DND-41 (cell line): ENCODE data around the gene SPAG4.

Experiments used
- EZH2 ChIP-seq: IDR thresholded peaks from 3 replicates; pipeline ENCODE4 v1.6.1; 2012; ENCODE audit warnings: borderline replicate concordance, low read depth, mild to moderate bottlenecking, moderate library complexity, low read length, inconsistent platforms; ENCODE audit not compliant: severe bottlenecking
- TF ChIP-seq, protein P1 (sequence below): IDR thresholded peaks from 2 replicates; pipeline ENCODE4 v1.5.1; 2012; ENCODE audit warnings: borderline replicate concordance, low read length, moderate library complexity, mild to moderate bottlenecking; ENCODE audit not compliant: poor library complexity, severe bottlenecking; ENCODE audit errors: extremely low read depth

DNA sequence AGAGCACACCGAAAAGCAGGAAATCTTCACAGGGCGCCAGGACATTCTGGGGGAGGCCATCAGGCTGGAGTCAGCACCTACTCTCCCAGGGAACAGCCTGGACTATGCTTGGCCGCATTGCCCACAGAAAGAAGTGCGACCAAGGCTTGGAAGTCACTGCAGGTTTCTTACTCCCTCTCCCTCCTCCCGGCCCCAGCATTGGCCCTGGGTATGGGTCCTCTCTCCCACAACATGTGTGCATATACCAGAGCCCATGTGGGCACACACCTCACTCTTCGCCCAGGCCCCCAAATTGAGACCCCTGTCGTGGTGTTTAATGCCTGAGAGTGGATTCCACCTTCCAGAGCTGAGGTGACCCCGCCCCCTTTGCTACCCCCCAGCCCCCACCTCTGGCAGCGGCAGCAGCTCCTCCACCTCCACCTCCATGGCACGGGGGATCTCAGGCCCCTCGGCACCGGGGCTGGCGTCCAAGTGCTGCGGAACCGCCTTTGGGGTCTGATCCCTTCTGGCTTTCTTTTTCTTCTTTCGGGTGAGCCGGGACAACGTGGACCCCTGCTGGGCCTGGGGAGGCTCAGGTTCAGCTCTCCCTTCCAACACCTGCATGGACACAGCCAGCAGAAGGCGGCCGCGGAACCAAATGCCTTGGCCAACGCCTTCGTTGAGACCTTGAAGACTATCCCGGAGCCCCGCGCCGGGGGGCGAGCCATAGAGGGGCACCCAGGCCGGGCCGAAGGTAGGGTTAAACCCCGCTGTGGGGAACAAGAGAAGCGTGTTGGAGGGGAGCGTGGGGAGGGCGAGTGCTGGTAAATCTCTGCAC lies 15.2 kb upstream of the SPAG4 start:
- TF ChIP-seq, protein P1, sequence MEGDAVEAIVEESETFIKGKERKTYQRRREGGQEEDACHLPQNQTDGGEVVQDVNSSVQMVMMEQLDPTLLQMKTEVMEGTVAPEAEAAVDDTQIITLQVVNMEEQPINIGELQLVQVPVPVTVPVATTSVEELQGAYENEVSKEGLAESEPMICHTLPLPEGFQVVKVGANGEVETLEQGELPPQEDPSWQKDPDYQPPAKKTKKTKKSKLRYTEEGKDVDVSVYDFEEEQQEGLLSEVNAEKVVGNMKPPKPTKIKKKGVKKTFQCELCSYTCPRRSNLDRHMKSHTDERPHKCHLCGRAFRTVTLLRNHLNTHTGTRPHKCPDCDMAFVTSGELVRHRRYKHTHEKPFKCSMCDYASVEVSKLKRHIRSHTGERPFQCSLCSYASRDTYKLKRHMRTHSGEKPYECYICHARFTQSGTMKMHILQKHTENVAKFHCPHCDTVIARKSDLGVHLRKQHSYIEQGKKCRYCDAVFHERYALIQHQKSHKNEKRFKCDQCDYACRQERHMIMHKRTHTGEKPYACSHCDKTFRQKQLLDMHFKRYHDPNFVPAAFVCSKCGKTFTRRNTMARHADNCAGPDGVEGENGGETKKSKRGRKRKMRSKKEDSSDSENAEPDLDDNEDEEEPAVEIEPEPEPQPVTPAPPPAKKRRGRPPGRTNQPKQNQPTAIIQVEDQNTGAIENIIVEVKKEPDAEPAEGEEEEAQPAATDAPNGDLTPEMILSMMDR, result no peak
- TF ChIP-seq EZH2, result no peak
